ENCODE data around the gene GPR107.

- TF ChIP-seq CTCF (IDR thresholded peaks at IDR 0.05): no peak
- no peak for TF ChIP-seq POLR2AphosphoS5 (IDR thresholded peaks at IDR 0.05)
- no peak for TF ChIP-seq EP300 (IDR thresholded peaks at IDR 0.05)
Measured at GRCh38 chr9:130089141-130089540, 35.4 kb downstream of the GPR107 start.
